Gastroesophageal sphincter (tissue), 4 donors: ENCODE data around the gene RTN4RL1. TPM values are rescaled to one million over a fixed set of nuclear protein-coding genes. Genes with fewer than 3 reads are reported as not detected.

Experiments
- ATAC-seq: fragments of 150-250 bp; one replicate; pipeline ENCODE4 v1.9.1; 2016; ENCODE audit warnings: mild to moderate bottlenecking, moderate library complexity
- H3K27ac ChIP-seq, 4 donors: fragments of 200-600 bp; sonication (generic) in 3 of 4; 1 replicate in 3 of 4; 2 replicates in 1 of 4; pipeline ENCODE4 v1.5.1; 2016 to 2019
- H3K27me3 ChIP-seq: fragments of 200-600 bp; sonication (generic); one replicate; pipeline ENCODE4 v1.5.1; 2019
- H3K36me3 ChIP-seq, 2 donors: fragments of 200-600 bp; sonication (generic); one replicate each; pipeline ENCODE4 v1.5.1; 2019; ENCODE audit warnings: control low read depth in 1 of 2
- H3K4me1 ChIP-seq, 3 donors: fragments of 200-600 bp; sonication (generic); 1 replicate in 2 of 3; 2 replicates in 1 of 3; pipeline ENCODE4 v1.5.1; 2016 to 2019; ENCODE audit warnings: control low read depth in 2 of 3
- H3K4me3 ChIP-seq, 2 donors: fragments of 200-600 bp; sonication (generic); one replicate each; pipeline ENCODE4 v1.5.1; 2019; ENCODE audit warnings: mild to moderate bottlenecking in 1 of 2, moderate library complexity in 1 of 2
- H3K9me3 ChIP-seq, 3 donors: fragments of 200-600 bp; sonication (generic); one replicate each; pipeline ENCODE4 v1.5.1; 2017 to 2019; ENCODE audit warnings: control low read depth in 2 of 3
- CTCF ChIP-seq, 4 experiments: fragments of 200-600 bp in 2 of 4; fragments of 450-650 bp in 2 of 4; sonication (generic) in 1 of 4; IDR thresholded peaks; one replicate each; pipeline ENCODE4 v1.5.1; 2017 to 2019; ENCODE audit warnings: antibody characterized with exemption in 4 of 4, mild to moderate bottlenecking in 2 of 4, moderate library complexity in 2 of 4
- EP300 ChIP-seq: sonication (generic); formaldehyde crosslinking; IDR thresholded peaks from one replicate; pipeline ENCODE4 v1.6.1; 2017; ENCODE audit warnings: antibody characterized with exemption, mild to moderate bottlenecking
- POLR2A ChIP-seq, 2 donors: fragments of 450-650 bp; IDR thresholded peaks; one replicate each; pipeline ENCODE4 v1.6.1; 2017; ENCODE audit warnings: antibody characterized with exemption in 2 of 2, mild to moderate bottlenecking in 2 of 2, moderate library complexity in 1 of 2
- POLR2AphosphoS5 ChIP-seq: sonication (generic); formaldehyde crosslinking; IDR thresholded peaks from one replicate; pipeline ENCODE4 v1.6.1; 2017; ENCODE audit warnings: antibody characterized with exemption
- WGBS, 2 donors: methylation state at CpG; one replicate each; pipeline ENCODE4 v1.1.5; 2018; ENCODE audit warnings: low coverage in 1 of 2; 5-methylcytosine and 5-hydroxymethylcytosine counted together
- total RNA-seq, 4 donors: library from RNA; depleted of rRNA; stranded (reverse); fragments of >200 nt; gene quantifications; one replicate each; pipeline ENCODE4 v1.1.0, GENCODE V29; 2016

RTN4RL1 gene
- total RNA-seq, 4 donors from 2014 or later: 0.58 to 0.81 (median 0.72) TPM; not detected in 1

GRCh38 chr17:1942666-1943435 lies 82.3 kb downstream of the RTN4RL1 start:
- H3K27ac ChIP-seq: no peak overlapping the region
- H3K9me3 ChIP-seq: no peaks in the 10 kb centered on the region
- H3K4me3 ChIP-seq: no peak overlapping the region
- H3K27me3 ChIP-seq: peaks cover 5% of the 10 kb centered on the region
- 100% methylated on average over 1 of the region's 21 CpGs; no CpG with 5 or more reads in 1 of the 2 donors for WGBS, 2 donors
- H3K36me3 ChIP-seq: no peaks in the 10 kb centered on the region
- H3K4me1 ChIP-seq: peaks cover 0 to 11% (median 0%) of the 10 kb centered on the region in 3 donors
- no peak for TF ChIP-seq EP300
- no peak for ATAC-seq

- no peaks in the 10 kb centered on the region for H3K36me3 ChIP-seq
- no peak overlapping the region for H3K4me3 ChIP-seq
- peaks cover 5% of the 10 kb centered on the region for H3K27me3 ChIP-seq
- H3K9me3 ChIP-seq: no peaks in the 10 kb centered on the region
- WGBS, 2 donors: no CpG with 5 or more reads among the region's 7 CpGs
- no peak for ATAC-seq
- H3K27ac ChIP-seq: no peak overlapping the region
- no peak for TF ChIP-seq POLR2AphosphoS5
- TF ChIP-seq CTCF (IDR thresholded peaks at IDR 0.05): no peak
- no peak for TF ChIP-seq EP300
- TF ChIP-seq POLR2A (IDR thresholded peaks at IDR 0.05): no peak
- peaks cover 0 to 11% (median 0%) of the 10 kb centered on the region in 3 donors for H3K4me1 ChIP-seq
Measured at GRCh38 chr17:1942066-1942365, 83.1 kb downstream of the RTN4RL1 start.

DNA sequence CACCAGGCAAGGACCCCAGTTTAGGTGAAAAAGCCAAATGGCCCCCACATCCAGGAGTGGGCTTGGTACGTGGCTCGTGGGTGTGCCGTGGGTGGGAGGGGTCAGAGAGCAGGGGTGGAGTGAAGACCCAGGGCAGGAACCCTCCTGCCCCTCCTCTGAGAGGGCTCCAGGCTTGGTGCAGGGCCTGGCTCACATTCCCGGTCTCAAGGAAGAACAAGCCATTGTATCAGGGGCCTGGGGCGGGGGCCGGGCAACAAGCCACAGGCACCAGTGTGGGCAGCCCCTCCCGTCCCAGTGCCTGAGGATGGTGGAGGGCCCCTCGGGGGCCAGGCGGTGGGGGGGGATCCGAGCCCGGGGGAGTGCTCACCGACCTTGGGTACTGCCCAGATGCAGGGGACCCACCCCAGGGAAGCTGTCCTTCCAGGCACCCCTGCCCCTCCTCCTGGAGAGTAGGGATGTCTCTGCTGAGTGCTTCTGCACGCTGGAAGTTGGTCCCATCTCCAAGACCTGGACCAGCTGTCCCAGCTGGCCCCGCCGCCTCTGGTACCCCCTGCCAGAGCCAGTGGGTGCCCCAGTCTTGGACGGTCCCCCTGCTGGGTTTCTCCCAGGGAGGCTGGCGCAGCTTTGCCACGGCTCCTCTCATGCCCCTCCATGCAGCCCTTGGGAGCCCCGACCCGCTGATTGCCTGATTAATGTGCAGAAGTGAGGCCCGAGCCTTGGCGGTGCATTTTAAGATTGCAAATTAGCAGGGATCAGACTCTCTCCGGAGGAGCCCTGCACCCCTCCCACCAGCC lies 83.7 kb downstream of the RTN4RL1 start:
- no peak for ATAC-seq
- WGBS, 2 donors: no CpG with 5 or more reads among the region's 23 CpGs
- Histone ChIP-seq H3K4me3 (no peak overlapping the region), H3K27ac (no peak overlapping the region), H3K36me3 (no peaks in the 10 kb centered on the region), H3K27me3 (peaks cover 5% of the 10 kb centered on the region), H3K4me1 (peaks cover 0 to 11% (median 0%) of the 10 kb centered on the region in 3 donors), H3K9me3 (no peaks in the 10 kb centered on the region)
- TF ChIP-seq POLR2A (IDR thresholded peaks at IDR 0.05): no peak
- no peak for TF ChIP-seq POLR2AphosphoS5
- no peak for TF ChIP-seq EP300
- TF ChIP-seq CTCF (IDR thresholded peaks at IDR 0.05): no peak

DNA sequence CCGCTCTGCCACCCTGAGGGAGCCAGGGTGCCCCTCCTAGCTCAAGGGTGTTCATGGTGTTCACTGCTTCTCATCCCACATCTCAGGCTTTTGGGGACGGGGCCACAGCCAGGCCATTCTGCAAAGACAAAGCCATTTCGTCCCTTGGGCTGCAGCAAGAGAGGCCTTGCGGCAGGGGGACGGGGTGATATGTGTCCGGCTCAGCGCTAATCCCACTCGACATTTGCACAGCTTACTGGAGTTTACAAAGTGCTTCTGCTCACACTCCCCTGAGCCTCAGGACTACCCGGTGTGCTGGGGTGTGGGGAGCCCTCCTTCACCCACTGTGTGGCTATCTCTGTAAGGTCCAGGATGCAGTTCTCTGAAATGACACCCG lies 84.3 kb downstream of the RTN4RL1 start:
- ATAC-seq: no peak
- Histone ChIP-seq H3K27ac (no peak overlapping the region), H3K4me1 (peaks cover 0 to 11% (median 0%) of the 10 kb centered on the region in 3 donors), H3K4me3 (no peak overlapping the region), H3K36me3 (no peaks in the 10 kb centered on the region), H3K27me3 (peaks cover 5% of the 10 kb centered on the region), H3K9me3 (no peaks in the 10 kb centered on the region)
- 60% methylated on average over 1 of the region's 10 CpGs; no CpG with 5 or more reads in 1 of the 2 donors for WGBS, 2 donors
- no peak for TF ChIP-seq POLR2AphosphoS5
- no peak for TF ChIP-seq POLR2A (IDR thresholded peaks at IDR 0.05)
- no peak for TF ChIP-seq EP300
- TF ChIP-seq CTCF (IDR thresholded peaks at IDR 0.05): no peak

DNA sequence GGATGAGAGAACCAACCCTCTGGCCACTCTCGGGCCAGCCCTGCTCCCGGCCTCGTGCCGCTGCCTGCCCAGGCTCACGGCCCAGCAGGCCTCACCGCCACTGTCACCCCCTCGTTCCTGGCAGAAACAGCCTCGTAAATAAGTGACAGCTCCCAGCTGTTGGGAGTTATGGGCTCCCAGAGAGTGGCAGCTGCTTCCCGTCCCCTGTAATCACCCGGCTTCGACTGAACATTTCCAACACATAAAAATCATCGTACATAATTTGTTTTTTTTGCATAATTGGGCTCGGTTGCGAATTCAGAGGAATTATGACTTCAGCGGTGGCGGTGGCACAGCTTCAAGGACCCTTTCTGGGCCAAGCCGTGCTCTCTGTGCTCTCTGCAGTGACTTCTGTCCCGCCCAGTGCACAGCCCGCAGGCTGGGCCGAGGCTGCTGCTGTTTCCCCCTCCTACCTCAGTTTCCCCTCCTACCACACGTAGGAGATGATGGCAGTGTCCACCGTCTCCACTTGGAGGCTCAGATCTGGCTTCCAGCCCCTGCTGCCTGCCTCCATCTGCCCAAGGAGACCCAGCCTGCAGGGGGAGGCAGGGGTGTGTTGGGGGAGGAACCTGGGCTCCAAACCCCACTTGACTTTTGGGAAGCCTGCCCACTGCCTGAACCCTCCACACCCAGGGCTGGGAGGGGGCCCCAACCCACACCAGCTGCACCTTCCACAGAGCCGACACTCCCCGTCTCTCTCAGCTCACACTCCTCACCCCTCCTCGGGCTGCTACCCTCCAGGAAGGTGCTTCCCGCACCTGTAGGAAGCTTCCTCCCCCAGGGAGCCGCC lies 84.9 kb downstream of the RTN4RL1 start:
- Histone ChIP-seq H3K27me3 (peaks cover 5% of the 10 kb centered on the region), H3K27ac (no peak overlapping the region), H3K4me3 (no peak overlapping the region), H3K9me3 (no peaks in the 10 kb centered on the region), H3K36me3 (no peaks in the 10 kb centered on the region), H3K4me1 (peaks cover 0 to 11% (median 0%) of the 10 kb centered on the region in 3 donors)
- ATAC-seq: no peak
- WGBS, 2 donors: 57 to 71% methylated on average over 15 to 19 of the region's 27 CpGs
- TF ChIP-seq EP300 (no peak), CTCF (IDR thresholded peaks at IDR 0.05) (no peak), POLR2A (IDR thresholded peaks at IDR 0.05) (no peak), POLR2AphosphoS5 (no peak)
